A673 (cell line): ENCODE data around the gene OS9. TPM values are rescaled to one million over a fixed set of nuclear protein-coding genes. Genes with fewer than 3 reads are reported as not detected.

Experiments
- BruUV-seq: library from RNA; stranded (reverse); fragments of 400-500 nt; replicated peaks from 2 replicates; lab custom pipeline; 2021; lab: Mats Ljungman, UMichigan
- CTCF ChIA-PET: fragments of 300-600 bp; sonication (Branson Sonifier 250); formaldehyde crosslinking; loops from one replicate; lab custom pipeline; 2022; ENCODE audit warnings: antibody characterized with exemption; lab: Charles Lee
- POLR2A ChIA-PET: fragments of 300-600 bp; sonication (Branson Sonifier 250); formaldehyde crosslinking; loops from one replicate; lab custom pipeline; 2022; ENCODE audit warnings: antibody characterized with exemption; ENCODE audit not compliant: low non-redundant PET; lab: Charles Lee
- DNase-seq: peaks from one replicate; pipeline ENCODE4 v3.0.0-alpha.2; 2015; ENCODE audit warnings: low spot score
- H3K27ac ChIP-seq: fragments of 200-600 bp; sonication (generic); 2 replicates; pipeline ENCODE4 v1.5.1; 2016; ENCODE audit warnings: mixed run types, low read depth, mild to moderate bottlenecking, mixed read lengths, antibody characterized with exemption, low read length; ENCODE audit not compliant: poor library complexity, severe bottlenecking
- H3K27me3 ChIP-seq: fragments of 200-600 bp; sonication (generic); replicated peaks from 2 replicates; pipeline ENCODE4 v1.6.1; 2017; ENCODE audit warnings: mixed run types, low read depth, mild to moderate bottlenecking, mixed read lengths, antibody characterized with exemption, low read length; ENCODE audit not compliant: insufficient read depth, poor library complexity
- H3K36me3 ChIP-seq: fragments of 200-600 bp; sonication (generic); 2 replicates; pipeline ENCODE4 v1.6.1; 2016; ENCODE audit warnings: mixed run types, mild to moderate bottlenecking, mixed read lengths, antibody characterized with exemption, low read length; ENCODE audit not compliant: insufficient read depth, poor library complexity, severe bottlenecking
- H3K4me1 ChIP-seq: fragments of 200-600 bp; sonication (generic); 2 replicates; pipeline ENCODE4 v1.6.1; 2017; ENCODE audit warnings: mixed run types, mild to moderate bottlenecking, mixed read lengths, antibody characterized with exemption, low read length; ENCODE audit not compliant: insufficient read depth, poor library complexity, severe bottlenecking
- H3K4me3 ChIP-seq: fragments of 200-600 bp; sonication (generic); 2 replicates; pipeline ENCODE4 v1.5.1; 2016; ENCODE audit warnings: low read depth, mixed run types, mild to moderate bottlenecking, mixed read lengths, low read length; ENCODE audit not compliant: poor library complexity, severe bottlenecking
- H3K9me3 ChIP-seq: fragments of 200-600 bp; sonication (generic); 2 replicates; pipeline ENCODE4 v1.6.1; 2016; ENCODE audit warnings: mixed run types, low read depth, mild to moderate bottlenecking, mixed read lengths, antibody characterized with exemption, low read length; ENCODE audit not compliant: poor library complexity, severe bottlenecking
- CTCF ChIP-seq: fragments of 300-800, 200-600 bp; sonication (generic); conservative IDR thresholded peaks from 2 replicates; pipeline ENCODE4 v1.5.1; 2017; ENCODE audit warnings: low read depth, mild to moderate bottlenecking, antibody characterized with exemption, low read length, moderate library complexity, mixed read lengths
- EZH2 ChIP-seq: fragments of 200-600 bp; sonication (generic); IDR thresholded peaks from 2 replicates; pipeline ENCODE4 v1.6.1; 2017; ENCODE audit warnings: borderline replicate concordance, low read depth, mild to moderate bottlenecking, mixed read lengths, antibody characterized with exemption, low read length; ENCODE audit not compliant: poor library complexity, severe bottlenecking
- intact Hi-C: fragments of 100-400 bp; cut with micrococcal nuclease; formaldehyde crosslinking; loops from one replicate; pipeline ENCODE4 v1.10.0; 2022; ENCODE audit not compliant: unreplicated experiment
- total RNA-seq: library from RNA; stranded (reverse); gene quantifications from 2 replicates; pipeline ENCODE4 v1.2.3, GENCODE V29; 2021

The OS9 gene
- total RNA-seq, 1 experiment from 2014 or later = 142 TPM

- Histone ChIP-seq H3K9me3 (no peaks in the 10 kb centered on the region), H3K27ac (no peak overlapping the region), H3K4me3 (no peak overlapping the region), H3K36me3 (no peaks in the 10 kb centered on the region), H3K4me1 (peaks cover 31% of the 10 kb centered on the region), H3K27me3 (peaks cover 18% of the 10 kb centered on the region)
- BruUV-seq = no TSS peak
- ChIA-PET POLR2A (no interaction called here), CTCF (no interaction called here)
- DNase-seq = no peak
- intact Hi-C loops = loop anchor here (5.0 kb wide), 1 partner anchor 278 kb away; no protein-coding TSS in a partner anchor
- TF ChIP-seq EZH2 (no peak), CTCF (no peak)
These were observed 46.1 kb downstream of the OS9 start for GRCh38 chr12:57739914-57740538.

- Histone ChIP-seq H3K27ac (no peak overlapping the region), H3K9me3 (no peaks in the 10 kb centered on the region), H3K27me3 (peaks cover 18% of the 10 kb centered on the region), H3K4me1 (peaks cover 34% of the 10 kb centered on the region), H3K4me3 (no peak overlapping the region), H3K36me3 (no peaks in the 10 kb centered on the region)
- CTCF ChIA-PET = no interaction called here
- intact Hi-C loops = loop anchor here (5.0 kb wide), 1 partner anchor 279 kb away; no protein-coding TSS in a partner anchor
- TF ChIP-seq EZH2 (no peak), CTCF (no peak)
- BruUV-seq = no TSS peak
- DNase-seq = no peak
- POLR2A ChIA-PET = no interaction called here
These were observed 46.9 kb downstream of the OS9 start for GRCh38 chr12:57740656-57741412.

GRCh38 chr12:57741413-57741789 is 47.5 kb downstream of the OS9 start:
- Histone ChIP-seq H3K4me3 (no peak overlapping the region), H3K27ac (no peak overlapping the region), H3K27me3 (peaks cover 14% of the 10 kb centered on the region), H3K4me1 (peaks cover 36% of the 10 kb centered on the region), H3K36me3 (peaks cover 3% of the 10 kb centered on the region), H3K9me3 (no peaks in the 10 kb centered on the region)
- ChIA-PET CTCF (no interaction called here), POLR2A (no interaction called here)
- BruUV-seq = no TSS peak
- TF ChIP-seq CTCF (no peak), EZH2 (no peak)
- no peak for DNase-seq
- intact Hi-C loops = loop anchor here (5.0 kb wide), 1 partner anchor 279 kb away; no protein-coding TSS in a partner anchor
